22Rv1 (cell line): ENCODE measurements around the gene STRADB.
A peak's percentile ranks its signal among the peaks of the same experiment; 100 is the strongest.

Experiments used
- H3K27ac ChIP-seq: fragments of 450-650 bp; 2 replicates; pipeline ENCODE4 v1.5.1; 2017
- CTCF ChIP-seq: fragments of 450-650 bp; IDR thresholded peaks from 2 replicates; pipeline ENCODE4 v1.5.1; 2017; ENCODE audit warnings: mild to moderate bottlenecking
- ZFX ChIP-seq: fragments of 450-650 bp; IDR thresholded peaks from 2 replicates; pipeline ENCODE4 v1.6.1; 2017; ENCODE audit warnings: antibody characterized with exemption, borderline replicate concordance

STRADB gene

GRCh38 chr2:201407265-201407664 is 44.3 kb upstream of the STRADB start:
- TF ChIP-seq CTCF (no peak), ZFX (no peak)
- peak overlapping the region; percentile 45 for H3K27ac ChIP-seq

- no peak overlapping the region for H3K27ac ChIP-seq
- no peak for TF ChIP-seq ZFX
- no peak for TF ChIP-seq CTCF
These were observed 42.6 kb upstream of the STRADB start for GRCh38 chr2:201408931-201409330.

- TF ChIP-seq ZFX (no peak), CTCF (no peak)
- H3K27ac ChIP-seq, result no peak overlapping the region
These were observed 40.1 kb upstream of the STRADB start for GRCh38 chr2:201411421-201411820.

- no peak overlapping the region for H3K27ac ChIP-seq
- TF ChIP-seq ZFX (no peak), CTCF (no peak)
These were observed 38.4 kb upstream of the STRADB start for GRCh38 chr2:201413143-201413542.

GRCh38 chr2:201413552-201413951 is 38.0 kb upstream of the STRADB start:
- TF ChIP-seq ZFX (no peak), CTCF (no peak)
- H3K27ac ChIP-seq, result no peak overlapping the region

GRCh38 chr2:201414099-201415023 is 37.2 kb upstream of the STRADB start:
- H3K27ac ChIP-seq, result no peak overlapping the region
- TF ChIP-seq ZFX, result no peak
- no peak for TF ChIP-seq CTCF

GRCh38 chr2:201415149-201415548 is 36.4 kb upstream of the STRADB start:
- no peak overlapping the region for H3K27ac ChIP-seq
- no peak for TF ChIP-seq ZFX
- TF ChIP-seq CTCF, result no peak
